ENCODE data around the gene MTCL1. TPM values are rescaled to one million over a fixed set of nuclear protein-coding genes. Genes with fewer than 3 reads are reported as not detected.
A peak's percentile ranks its signal among the peaks of the same experiment; 100 is the strongest.

The MTCL1 gene
- polyA plus RNA-seq, 1 donor, result 23.8 TPM

- no peak for DNase-seq
These were observed 18.7 kb upstream of the MTCL1 start for GRCh38 chr18:8686611-8687010.

- DNase-seq, result no peak
These were observed 17.0 kb upstream of the MTCL1 start for GRCh38 chr18:8688216-8688800.

GRCh38 chr18:8688816-8689215, 16.5 kb upstream of the MTCL1 start:
- DNase-seq, result no peak

GRCh38 chr18:8689517-8689916, 15.8 kb upstream of the MTCL1 start:
- DNase-seq, result no peak

GRCh38 chr18:8694891-8695290, 10.5 kb upstream of the MTCL1 start:
- no peak for DNase-seq

GRCh38 chr18:8695932-8696517, 9.3 kb upstream of the MTCL1 start:
- DNase-seq, result no peak

- DNase-seq, result no peak
These were observed 8.6 kb upstream of the MTCL1 start for GRCh38 chr18:8696749-8697211.

GRCh38 chr18:8699126-8699525, 6.2 kb upstream of the MTCL1 start:
- DNase-seq, result no peak

- no peak for DNase-seq
These were observed 5.4 kb upstream of the MTCL1 start for GRCh38 chr18:8699948-8700347.

- no peak for DNase-seq
These were observed 3.7 kb upstream of the MTCL1 start for GRCh38 chr18:8701546-8702118.

- DNase-seq, result no peak
These were observed 2.7 kb upstream of the MTCL1 start for GRCh38 chr18:8702668-8703067.

GRCh38 chr18:8703092-8703709, 2.2 kb upstream of the MTCL1 start:
- DNase-seq, result no peak

- DNase-seq, result no peak
These were observed 1.5 kb upstream of the MTCL1 start for GRCh38 chr18:8703781-8704301.

- peak; percentile 87 for DNase-seq
These were observed 757 bp upstream of the MTCL1 start for GRCh38 chr18:8704361-8705237.

GRCh38 chr18:8705961-8706790, 820 bp downstream of the MTCL1 start:
- no peak for DNase-seq

- DNase-seq, result no peak
These were observed 1.6 kb downstream of the MTCL1 start for GRCh38 chr18:8706791-8707555.

GRCh38 chr18:8707556-8708300, 2.4 kb downstream of the MTCL1 start:
- DNase-seq, result no peak

GRCh38 chr18:8708670-8709069, 3.3 kb downstream of the MTCL1 start:
- no peak for DNase-seq

GRCh38 chr18:8709248-8710059, 4.1 kb downstream of the MTCL1 start:
- DNase-seq, result no peak

Measured in left kidney (tissue), 2 donors.